Natural killer cell (primary cell): Measurements from ENCODE around the gene MYO1F. TPM values are rescaled to one million over a fixed set of nuclear protein-coding genes. Genes with fewer than 3 reads are reported as not detected.

Experiments used
- ATAC-seq, 3 donors: fragments of 150-1000 bp in 2 of 3; fragments of 200-7000 bp in 1 of 3; cut with Tn5 transposase; 1 replicate in 1 of 3; 2 replicates in 2 of 3; pipeline ENCODE4 v1.10.0; 2021; ENCODE audit warnings: mild to moderate bottlenecking in 2 of 3, moderate library complexity in 2 of 3
- DNase-seq, 2 donors: peaks; one replicate each; pipeline versions ENCODE4 v3.0.0 to v3.0.0-alpha.2; 2013 to 2021; ENCODE audit warnings: mixed read lengths in 1 of 2
- H3K27ac ChIP-seq: one replicate; pipeline ENCODE4 v1.5.1; 2013; ENCODE audit warnings: mild to moderate bottlenecking, low read length
- H3K27me3 ChIP-seq: one replicate; pipeline ENCODE4 v1.6.1; 2013; ENCODE audit warnings: low read length; ENCODE audit not compliant: control insufficient read depth, insufficient read depth
- H3K36me3 ChIP-seq: one replicate; pipeline ENCODE4 v1.6.1; 2013; ENCODE audit warnings: low read length; ENCODE audit not compliant: control insufficient read depth, insufficient read depth
- H3K4me1 ChIP-seq: one replicate; pipeline ENCODE4 v1.6.1; 2013; ENCODE audit warnings: low read length; ENCODE audit not compliant: control insufficient read depth, insufficient read depth
- H3K4me3 ChIP-seq: one replicate; pipeline ENCODE4 v1.5.1; 2013; ENCODE audit warnings: low read length
- H3K9me3 ChIP-seq: one replicate; pipeline ENCODE4 v1.6.1; 2013; ENCODE audit warnings: low read length; ENCODE audit not compliant: control insufficient read depth, insufficient read depth
- H3K27ac Mint-ChIP-seq, 2 donors: one replicate each; pipeline ENCODE4 v1.8.0; 2022; ENCODE audit warnings: mild to moderate bottlenecking in 2 of 2, mixed read lengths in 2 of 2, moderate library complexity in 1 of 2
- H3K27me3 Mint-ChIP-seq, 2 donors: one replicate each; pipeline ENCODE4 v1.8.0; 2022; ENCODE audit warnings: low read depth in 2 of 2, mixed read lengths in 2 of 2
- H3K36me3 Mint-ChIP-seq: one replicate; pipeline ENCODE4 v1.8.0; 2022; ENCODE audit warnings: mixed read lengths
- H3K4me1 Mint-ChIP-seq, 2 donors: one replicate each; pipeline ENCODE4 v1.8.0; 2022; ENCODE audit warnings: mixed read lengths in 2 of 2
- H3K4me3 Mint-ChIP-seq: one replicate; pipeline ENCODE4 v1.8.0; 2022; ENCODE audit warnings: mild to moderate bottlenecking, moderate library complexity, mixed read lengths
- H3K9me3 Mint-ChIP-seq, 2 donors: one replicate each; pipeline ENCODE4 v1.8.0; 2022; ENCODE audit warnings: mixed read lengths in 2 of 2
- WGBS: methylation state at CpG from one replicate; pipeline ENCODE4 v1.1.7; 2013; ENCODE audit warnings: missing lambda C conversion rate; ENCODE audit not compliant: insufficient coverage; 5-methylcytosine and 5-hydroxymethylcytosine counted together
- intact Hi-C: fragments of 100-400 bp; cut with micrococcal nuclease; formaldehyde crosslinking; loops from one replicate; pipeline ENCODE4 v1.14.2; 2022
- total RNA-seq, 4 donors: library from RNA; stranded (reverse); fragments of 120-200 nt in 1 of 4; gene quantifications; one replicate each; pipeline versions ENCODE4 v1.2.3 to v1.2.4, GENCODE V29; 2013 to 2022
- TF ChIP-seq, protein P1 (sequence below): fragments of 200-600 bp; IDR thresholded peaks from one replicate; pipeline ENCODE4 v1.8.0; 2022; ENCODE audit warnings: antibody characterized with exemption

Gene MYO1F
- total RNA-seq, 3 donors from 2014 or later (not counting 1 experiment from before 2014, with no cell fraction given): 971 to 1,223 (median 1,014) TPM

DNA sequence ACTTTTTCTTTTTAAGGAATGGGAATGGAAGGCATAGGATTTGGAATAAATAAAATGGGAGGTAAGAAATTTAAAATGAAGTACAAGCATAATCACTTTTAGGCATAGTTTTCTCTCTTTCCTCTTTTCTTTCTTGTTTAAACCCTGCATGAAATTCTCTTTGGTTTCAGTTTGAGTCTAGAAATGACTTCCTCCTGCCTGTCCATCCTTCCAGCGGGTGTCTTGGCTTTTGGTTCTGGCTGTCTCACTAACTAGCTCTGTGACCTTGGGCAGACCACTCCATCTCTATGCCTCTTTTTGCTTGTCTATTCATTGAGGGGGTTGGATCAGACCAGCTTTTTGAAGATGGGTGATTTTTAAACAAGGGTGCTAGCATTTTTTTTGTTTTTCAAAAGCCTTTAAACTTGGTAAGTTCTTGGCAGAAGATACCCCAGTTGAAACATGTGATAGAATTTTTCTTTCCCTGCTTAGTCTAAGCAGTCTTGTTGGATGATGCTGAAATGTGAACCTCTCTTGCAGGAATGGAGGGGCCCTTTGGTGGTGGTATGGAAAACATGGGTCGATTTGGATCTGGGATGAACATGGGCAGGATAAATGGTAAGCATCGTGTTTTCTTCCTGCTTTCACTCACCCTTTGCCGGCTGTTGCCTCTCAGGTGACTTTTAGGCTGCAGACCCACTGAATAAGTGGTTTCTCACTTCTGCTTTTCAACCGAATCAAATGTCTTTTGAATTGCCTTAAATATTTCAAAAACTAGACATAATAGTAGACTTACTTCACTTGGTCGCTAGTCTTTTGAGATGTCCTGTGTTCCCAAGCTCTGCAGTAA is 103.4 kb downstream of the MYO1F start:
- no peak for ATAC-seq
- Mint-ChIP-seq H3K36me3 (peaks cover 17% of the 10 kb centered on the region), H3K4me3 (no peak overlapping the region), H3K27me3 (no peaks in the 10 kb centered on the region), H3K9me3 (no peaks in the 10 kb centered on the region), H3K27ac (peak overlapping the region; percentile 37 to 72), H3K4me1 (peaks cover 26 to 29% of the 10 kb centered on the region in 2 donors)
- no peak overlapping the region for H3K4me3 ChIP-seq
- H3K9me3 ChIP-seq: no peaks in the 10 kb centered on the region
- no peak for DNase-seq
- TF ChIP-seq, protein P1, sequence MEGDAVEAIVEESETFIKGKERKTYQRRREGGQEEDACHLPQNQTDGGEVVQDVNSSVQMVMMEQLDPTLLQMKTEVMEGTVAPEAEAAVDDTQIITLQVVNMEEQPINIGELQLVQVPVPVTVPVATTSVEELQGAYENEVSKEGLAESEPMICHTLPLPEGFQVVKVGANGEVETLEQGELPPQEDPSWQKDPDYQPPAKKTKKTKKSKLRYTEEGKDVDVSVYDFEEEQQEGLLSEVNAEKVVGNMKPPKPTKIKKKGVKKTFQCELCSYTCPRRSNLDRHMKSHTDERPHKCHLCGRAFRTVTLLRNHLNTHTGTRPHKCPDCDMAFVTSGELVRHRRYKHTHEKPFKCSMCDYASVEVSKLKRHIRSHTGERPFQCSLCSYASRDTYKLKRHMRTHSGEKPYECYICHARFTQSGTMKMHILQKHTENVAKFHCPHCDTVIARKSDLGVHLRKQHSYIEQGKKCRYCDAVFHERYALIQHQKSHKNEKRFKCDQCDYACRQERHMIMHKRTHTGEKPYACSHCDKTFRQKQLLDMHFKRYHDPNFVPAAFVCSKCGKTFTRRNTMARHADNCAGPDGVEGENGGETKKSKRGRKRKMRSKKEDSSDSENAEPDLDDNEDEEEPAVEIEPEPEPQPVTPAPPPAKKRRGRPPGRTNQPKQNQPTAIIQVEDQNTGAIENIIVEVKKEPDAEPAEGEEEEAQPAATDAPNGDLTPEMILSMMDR: no peak
- peak overlapping the region; percentile 37 for H3K27ac ChIP-seq
- intact Hi-C loops: no loop called here
- peaks cover 24% of the 10 kb centered on the region for H3K4me1 ChIP-seq
- H3K36me3 ChIP-seq: peaks cover 71% of the 10 kb centered on the region
- H3K27me3 ChIP-seq: no peaks in the 10 kb centered on the region
- 28% methylated on average over 6 of the region's 6 CpGs for WGBS

Other genes starting within 250 kb of the MYO1F start
- 10 to 100 TPM in 1 of 3 donors, 1 to 10 TPM in 2; 5.7 to 16.9 (median 8.4) TPM for gene KANK3, start 234.2 kb downstream of the MYO1F start, total RNA-seq
- gene ANGPTL4, start 213.3 kb downstream of the MYO1F start, total RNA-seq: not detected
- 100 to 1,000 TPM; 101 to 116 (median 108) TPM for gene RAB11B, start 187.1 kb downstream of the MYO1F start, total RNA-seq
- gene MARCHF2, start 164.1 kb downstream of the MYO1F start, total RNA-seq: 10 to 100 TPM; 32.4 to 42.3 (median 37.2) TPM
- 100 to 1,000 TPM; 272 to 300 (median 299) TPM for gene HNRNPM, start 132.5 kb downstream of the MYO1F start, total RNA-seq
- 10 to 100 TPM in 1 of 3 donors, 1 to 10 TPM in 2; 7.7 to 17.5 (median 9.0) TPM for gene PRAM1, start 74.8 kb downstream of the MYO1F start, total RNA-seq
- 10 to 100 TPM; 42.1 to 46.4 (median 42.3) TPM for gene ZNF414, start 63.3 kb downstream of the MYO1F start, total RNA-seq
- gene ADAMTS10, start 33.3 kb upstream of the MYO1F start, total RNA-seq: 100 to 1,000 TPM; 159 to 286 (median 203) TPM
- not detected for gene NFILZ, start 53.2 kb upstream of the MYO1F start, total RNA-seq
- gene ACTL9, start 121.4 kb upstream of the MYO1F start, total RNA-seq: not detected
- under 1 TPM in 1 of 3 donors, not detected in 2; 0.43 TPM for gene OR2Z1, start 144.2 kb upstream of the MYO1F start, total RNA-seq